Inferior parietal cortex (tissue), 1 donor: ENCODE measurements around the gene ITGAD.
"Not testable (repeated sequence)": the region's sequence is repeated elsewhere in the genome, so short reads cannot be mapped to it uniquely, and the experiment has no call there.

Experiments
- DNase-seq: peaks from one replicate; pipeline ENCODE4 v3.0.0-alpha.2; 2016; ENCODE audit errors: extremely low spot score

The ITGAD gene

GRCh38 chr16:31429796-31430195, 36.7 kb downstream of the ITGAD start:
- no peak for DNase-seq

GRCh38 chr16:31430380-31431052, 37.4 kb downstream of the ITGAD start:
- DNase-seq, result no peak

- no peak for DNase-seq
Observed at GRCh38 chr16:31435341-31436220, 42.4 kb downstream of the ITGAD start.

GRCh38 chr16:31436221-31437045, 43.3 kb downstream of the ITGAD start:
- no peak for DNase-seq

- no peak for DNase-seq
Observed at GRCh38 chr16:31438414-31438813, 45.3 kb downstream of the ITGAD start.

- DNase-seq, result not testable (repeated sequence)
Observed at GRCh38 chr16:31439023-31439422, 45.9 kb downstream of the ITGAD start.

- no peak for DNase-seq
Observed at GRCh38 chr16:31439519-31439918, 46.4 kb downstream of the ITGAD start.

- no peak for DNase-seq
Observed at GRCh38 chr16:31440516-31441184, 47.5 kb downstream of the ITGAD start.

- DNase-seq, result no peak
Observed at GRCh38 chr16:31441956-31442355, 48.8 kb downstream of the ITGAD start.

GRCh38 chr16:31445931-31446330, 52.8 kb downstream of the ITGAD start:
- not testable (repeated sequence) for DNase-seq

- DNase-seq, result no peak
Observed at GRCh38 chr16:31451201-31451600, 58.1 kb downstream of the ITGAD start.

- no peak for DNase-seq
Observed at GRCh38 chr16:31451681-31452351, 58.7 kb downstream of the ITGAD start.

GRCh38 chr16:31452631-31453106, 59.5 kb downstream of the ITGAD start:
- DNase-seq, result no peak

- no peak for DNase-seq
Observed at GRCh38 chr16:31453255-31454204, 60.4 kb downstream of the ITGAD start.

GRCh38 chr16:31455601-31456314, 62.6 kb downstream of the ITGAD start:
- no peak for DNase-seq

- no peak for DNase-seq
Observed at GRCh38 chr16:31456988-31457360, 63.8 kb downstream of the ITGAD start.

- no peak for DNase-seq
Observed at GRCh38 chr16:31458073-31458843, 65.1 kb downstream of the ITGAD start.
